ENCODE data around the gene FAM13A.
A peak's percentile ranks its signal among the peaks of the same experiment; 100 is the strongest.
"Not testable (repeated sequence)": the region's sequence is repeated elsewhere in the genome, so short reads cannot be mapped to it uniquely, and the experiment has no call there.

Gene FAM13A

DNA sequence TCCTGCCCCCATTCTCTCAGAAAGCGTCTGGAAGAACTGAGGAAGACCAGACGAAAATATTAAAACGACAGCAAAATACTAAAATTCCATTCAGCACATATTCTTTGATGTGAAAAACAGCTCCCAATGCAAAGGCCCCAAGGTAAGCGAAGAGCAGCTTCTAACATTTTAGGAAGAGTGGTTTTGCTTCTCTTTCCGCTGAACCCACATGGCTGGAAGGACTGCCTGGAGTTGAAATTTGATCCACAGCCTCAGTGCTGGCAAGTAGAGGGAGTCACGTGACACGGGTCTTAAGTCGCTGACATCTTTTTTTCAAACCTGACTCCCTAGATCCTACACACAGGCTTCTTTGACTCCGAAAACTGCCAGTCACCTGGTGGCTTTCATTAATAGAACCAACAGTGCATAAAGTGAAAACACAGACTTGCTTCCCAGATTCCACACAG lies at the start of gene FAM13A:
FAM13A (minus strand) TSS at position 233 of the 446 bp plus-strand sequence; CDS start at position 12, 221 bp downstream.
- peaks cover 34% of the 10 kb centered on the region for H3K4me1 Mint-ChIP-seq
- peak within 1 kb of the TSS in 1 of 2 donors; percentile 88 for H3K27ac Mint-ChIP-seq
- H3K27me3 Mint-ChIP-seq: peaks cover 25% of the 10 kb centered on the region
- peak within 1 kb of the TSS; percentile 43 for H3K4me3 Mint-ChIP-seq
- peaks cover 7 to 24% of the 10 kb centered on the region in 2 donors for H3K9me3 Mint-ChIP-seq
- no peak for DNase-seq
- no peak for ATAC-seq

GRCh38 chr4:89105726-89106125 lies 48.7 kb upstream of the FAM13A start:
- ATAC-seq: no peak
- H3K4me1 Mint-ChIP-seq: peaks cover 44% of the 10 kb centered on the region

GRCh38 chr4:89101256-89102161 lies 44.5 kb upstream of the FAM13A start:
- DNase-seq (peak in 1 of 2 donors; percentile 35), ATAC-seq (peak; percentile 91)
- Mint-ChIP-seq H3K9me3 (peaks cover 0 to 6% of the 10 kb centered on the region in 2 donors), H3K4me3 (peak overlapping the region; percentile 43 to 63), H3K27me3 (peaks cover 8% of the 10 kb centered on the region), H3K27ac (peak overlapping the region in 1 of 2 donors; percentile 90), H3K4me1 (peaks cover 46% of the 10 kb centered on the region)

More at GRCh38 chr4:89105726-89106125, 48.7 kb upstream of the FAM13A start:
- no peak overlapping the region for H3K27ac Mint-ChIP-seq
- peaks cover 13 to 18% of the 10 kb centered on the region in 2 donors for H3K9me3 Mint-ChIP-seq
- peaks cover 35% of the 10 kb centered on the region for H3K27me3 Mint-ChIP-seq
- H3K4me3 Mint-ChIP-seq: no peak overlapping the region
- DNase-seq: no peak

DNA sequence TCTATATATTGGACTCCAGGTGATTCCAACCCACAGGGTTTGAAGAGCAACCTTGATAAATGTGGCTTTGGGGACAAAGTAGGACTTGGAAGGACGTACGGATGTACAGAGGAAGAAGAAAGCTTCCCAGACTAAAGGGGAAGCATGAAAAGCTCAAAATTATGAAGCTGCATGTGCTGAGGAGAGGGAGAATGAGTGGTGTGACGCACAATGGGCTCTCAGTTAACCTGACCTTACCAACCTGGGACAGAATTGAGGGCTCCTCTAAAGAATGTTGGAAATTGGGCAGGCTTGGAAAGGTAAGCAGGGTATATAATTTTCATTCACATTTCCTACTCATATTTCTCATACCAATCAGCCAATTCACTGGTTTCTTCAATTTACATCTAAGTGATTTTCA lies 43.9 kb upstream of the FAM13A start:
- peak overlapping the region in 1 of 2 donors; percentile 90 for H3K27ac Mint-ChIP-seq
- H3K4me1 Mint-ChIP-seq: peaks cover 46% of the 10 kb centered on the region
- ATAC-seq: peak; percentile 7
- H3K9me3 Mint-ChIP-seq: peaks cover 0 to 6% of the 10 kb centered on the region in 2 donors
- peak overlapping the region; percentile 43 to 63 for H3K4me3 Mint-ChIP-seq
- H3K27me3 Mint-ChIP-seq: peaks cover 8% of the 10 kb centered on the region
- no peak for DNase-seq

GRCh38 chr4:89099471-89099870 lies 42.5 kb upstream of the FAM13A start:
- peak overlapping the region; percentile 14 to 63 for H3K27ac Mint-ChIP-seq

DNA sequence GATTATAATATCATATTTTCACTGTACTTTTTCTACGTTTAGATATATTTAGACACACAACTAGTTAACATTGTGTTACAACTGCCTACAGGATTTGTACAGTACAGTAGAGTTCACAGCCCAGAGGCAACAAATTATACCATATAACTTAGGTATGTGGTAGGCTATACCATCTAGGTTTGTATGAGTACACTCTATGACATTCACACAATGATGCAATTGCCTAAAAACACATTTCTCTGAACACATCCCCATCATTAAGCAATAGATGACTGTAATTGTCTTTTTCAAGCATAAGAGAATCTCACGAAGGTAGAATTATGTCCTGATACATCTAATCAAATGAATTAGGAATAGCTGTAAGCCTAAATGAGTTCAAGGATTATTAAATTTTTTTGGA lies 42.0 kb upstream of the FAM13A start:
- DNase-seq: no peak
- H3K27ac Mint-ChIP-seq: no peak overlapping the region
- ATAC-seq: peak; percentile 81
- H3K27me3 Mint-ChIP-seq: no peaks in the 10 kb centered on the region
- no peak overlapping the region for H3K4me3 Mint-ChIP-seq
- peaks cover 38% of the 10 kb centered on the region for H3K4me1 Mint-ChIP-seq
- H3K9me3 Mint-ChIP-seq: no peaks in the 10 kb centered on the region

More at GRCh38 chr4:89099471-89099870, 42.5 kb upstream of the FAM13A start:
- peaks cover 42% of the 10 kb centered on the region for H3K4me1 Mint-ChIP-seq
- H3K27me3 Mint-ChIP-seq: peaks cover 3% of the 10 kb centered on the region
- peak overlapping the region in 1 of 2 donors; percentile 3 for H3K4me3 Mint-ChIP-seq
- ATAC-seq (no peak), DNase-seq (no peak)
- H3K9me3 Mint-ChIP-seq: peaks cover 0 to 2% of the 10 kb centered on the region in 2 donors

- H3K27ac Mint-ChIP-seq: no peak overlapping the region
- H3K27me3 Mint-ChIP-seq: peaks cover 27% of the 10 kb centered on the region
- ATAC-seq (no peak), DNase-seq (no peak)
- H3K4me3 Mint-ChIP-seq: no peak overlapping the region
- H3K9me3 Mint-ChIP-seq: peaks cover 34 to 37% of the 10 kb centered on the region in 2 donors
- H3K4me1 Mint-ChIP-seq: peaks cover 19% of the 10 kb centered on the region
Measured at GRCh38 chr4:89078300-89078699, 21.3 kb upstream of the FAM13A start.

DNA sequence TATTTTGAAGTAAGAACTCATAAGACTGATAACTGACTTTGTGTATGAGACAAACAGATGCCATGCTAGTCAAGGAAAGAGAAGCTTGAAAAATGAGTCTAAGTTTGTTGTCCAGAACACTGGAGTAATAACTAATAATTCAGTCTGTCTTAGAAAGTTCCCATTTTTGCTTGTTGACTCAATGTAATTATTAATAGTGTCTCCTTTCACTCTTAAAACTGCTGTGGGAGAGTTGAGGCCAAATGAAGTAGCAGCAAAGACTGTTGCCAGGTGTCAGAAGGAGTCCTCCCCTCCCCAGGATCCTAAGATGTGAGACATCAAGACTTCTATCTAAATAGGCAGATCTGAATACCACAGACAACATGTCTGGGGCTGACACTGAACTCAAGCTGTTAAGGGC lies 20.8 kb upstream of the FAM13A start:
- peaks cover 27% of the 10 kb centered on the region for H3K27me3 Mint-ChIP-seq
- ATAC-seq (no peak), DNase-seq (no peak)
- H3K4me1 Mint-ChIP-seq: peaks cover 19% of the 10 kb centered on the region
- peak overlapping the region in 1 of 2 donors; percentile 5 for H3K27ac Mint-ChIP-seq
- peaks cover 34 to 37% of the 10 kb centered on the region in 2 donors for H3K9me3 Mint-ChIP-seq
- no peak overlapping the region for H3K4me3 Mint-ChIP-seq

- Mint-ChIP-seq H3K9me3 (peaks cover 11 to 16% of the 10 kb centered on the region in 2 donors), H3K4me1 (no peaks in the 10 kb centered on the region), H3K27me3 (peaks cover 8% of the 10 kb centered on the region), H3K4me3 (no peak overlapping the region), H3K27ac (no peak overlapping the region)
- ATAC-seq (no peak), DNase-seq (no peak)
Measured at GRCh38 chr4:89072921-89073320, 15.9 kb upstream of the FAM13A start.

DNA sequence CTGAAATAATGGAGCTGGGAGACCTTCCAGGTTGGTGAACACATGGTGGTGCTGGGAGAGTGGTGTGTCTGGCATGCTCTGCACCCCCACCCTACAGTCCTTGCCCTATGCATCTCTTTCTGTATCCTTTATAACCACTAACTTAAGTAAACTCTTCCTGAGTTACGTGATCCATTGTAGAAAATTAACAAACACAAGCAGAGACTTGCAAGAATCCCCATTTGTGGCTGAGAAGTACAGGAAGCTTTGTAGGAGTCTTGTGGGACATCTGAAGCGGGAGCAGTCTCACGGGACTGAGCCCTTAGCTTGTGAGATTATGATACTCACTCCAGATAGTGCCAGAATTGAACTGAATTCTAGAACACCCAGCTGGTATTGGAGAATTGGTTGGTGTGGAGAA lies 14.3 kb upstream of the FAM13A start:
- no peaks in the 10 kb centered on the region for H3K27me3 Mint-ChIP-seq
- H3K4me1 Mint-ChIP-seq: no peaks in the 10 kb centered on the region
- DNase-seq (no peak), ATAC-seq (no peak)
- H3K9me3 Mint-ChIP-seq: peaks cover 0 to 4% of the 10 kb centered on the region in 2 donors
- no peak overlapping the region for H3K27ac Mint-ChIP-seq
- H3K4me3 Mint-ChIP-seq: no peak overlapping the region

GRCh38 chr4:89070041-89070440 lies 13.1 kb upstream of the FAM13A start:
- Mint-ChIP-seq H3K4me1 (no peaks in the 10 kb centered on the region), H3K4me3 (no peak overlapping the region), H3K9me3 (peaks cover 0 to under 1% of the 10 kb centered on the region in 2 donors), H3K27me3 (no peaks in the 10 kb centered on the region), H3K27ac (no peak overlapping the region)
- DNase-seq (no peak), ATAC-seq (no peak)

GRCh38 chr4:89069481-89069880 lies 12.5 kb upstream of the FAM13A start:
- Mint-ChIP-seq H3K9me3 (peaks cover 0 to 6% of the 10 kb centered on the region in 2 donors), H3K4me1 (no peaks in the 10 kb centered on the region), H3K27me3 (no peaks in the 10 kb centered on the region), H3K4me3 (peak overlapping the region in 1 of 2 donors; percentile 2), H3K27ac (no peak overlapping the region)
- DNase-seq (no peak), ATAC-seq (peak; percentile 73)

DNA sequence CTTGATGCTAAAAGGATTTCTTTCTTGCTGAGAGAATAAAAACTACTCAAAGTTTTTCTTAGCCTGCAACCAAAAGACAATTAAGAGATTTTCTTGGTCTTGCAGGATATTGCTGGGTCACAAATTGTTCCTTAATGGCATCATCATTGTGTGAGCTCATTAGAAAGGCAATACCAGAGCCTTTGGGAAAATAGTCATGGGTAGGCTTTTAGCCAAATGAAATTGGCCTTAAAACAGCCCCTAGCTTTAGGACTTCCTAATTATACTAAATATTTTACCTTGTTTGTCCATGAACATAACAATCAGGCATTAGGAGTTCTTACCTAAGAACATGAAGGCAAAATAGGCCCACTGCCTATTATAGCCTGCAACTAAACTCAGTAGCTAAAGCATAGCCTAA lies 10.4 kb upstream of the FAM13A start:
- Mint-ChIP-seq H3K27me3 (no peaks in the 10 kb centered on the region), H3K4me3 (no peak overlapping the region), H3K9me3 (peaks cover 5 to 13% of the 10 kb centered on the region in 2 donors), H3K27ac (no peak overlapping the region), H3K4me1 (no peaks in the 10 kb centered on the region)
- no peak for ATAC-seq
- DNase-seq: no peak

DNA sequence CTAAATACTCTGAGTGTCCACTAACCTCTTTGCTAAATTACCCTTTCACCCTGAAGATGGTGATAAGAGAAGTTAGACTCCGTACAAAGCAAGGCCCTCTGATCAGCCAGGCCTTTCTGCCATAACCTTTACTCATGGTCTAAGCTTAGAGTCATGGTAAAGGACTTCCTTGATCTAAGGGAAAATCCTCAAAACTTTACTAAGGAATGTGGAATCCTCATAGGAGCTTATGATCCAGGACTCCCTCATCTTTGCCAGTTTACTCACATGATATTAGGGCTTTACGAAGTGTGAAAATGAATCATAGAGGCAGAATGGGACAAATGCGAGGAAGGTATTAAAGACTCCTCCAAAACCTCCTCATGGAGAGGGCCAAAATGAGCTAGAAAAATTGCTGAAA lies 7.9 kb upstream of the FAM13A start:
- Mint-ChIP-seq H3K27ac (no peak overlapping the region), H3K4me3 (no peak overlapping the region), H3K9me3 (peaks cover 16 to 34% of the 10 kb centered on the region in 2 donors), H3K4me1 (no peaks in the 10 kb centered on the region), H3K27me3 (no peaks in the 10 kb centered on the region)
- no peak for ATAC-seq
- DNase-seq: no peak

DNA sequence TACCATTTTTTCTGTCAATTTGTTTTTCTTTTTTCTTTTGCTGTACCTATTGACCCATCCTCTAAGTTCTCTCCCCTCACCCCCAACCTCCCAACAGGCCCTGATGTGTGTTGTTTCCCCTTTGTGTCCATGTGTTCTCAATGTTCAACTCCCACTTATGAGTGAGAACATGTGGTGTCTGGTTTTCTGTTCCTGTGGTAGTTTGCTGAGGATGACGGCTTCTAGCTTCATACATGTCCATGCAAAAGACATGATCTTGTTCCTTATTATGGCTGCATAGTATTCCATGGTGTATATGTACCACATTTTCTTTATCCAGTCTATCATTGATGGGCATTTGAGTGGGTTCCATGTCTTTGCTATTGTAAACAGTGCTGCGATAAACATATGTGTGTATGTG lies 859 bp upstream of the FAM13A start:
- peaks cover 34% of the 10 kb centered on the region for H3K4me1 Mint-ChIP-seq
- not testable (repeated sequence) for ATAC-seq, DNase-seq, H3K4me3 Mint-ChIP-seq, H3K27ac Mint-ChIP-seq
- peaks cover 15 to 32% of the 10 kb centered on the region in 2 donors for H3K9me3 Mint-ChIP-seq
- peaks cover 23% of the 10 kb centered on the region for H3K27me3 Mint-ChIP-seq

Measured in stimulated activated naive CD8-positive, alpha-beta T cell treated with anti-CD3 and anti-CD28 coated beads, Interleukin-15, amount 100 ng/mL, for 72 hours (primary cell).